ENCODE data around the gene RPS3A.

GRCh38 chr4:151153585-151153984, 54.2 kb downstream of the RPS3A start:
- TF ChIP-seq CTCF (IDR thresholded peaks at IDR 0.05; ENCODE audit: insufficient read depth, low read length, poor library complexity, severe bottlenecking) (no peak), EZH2phosphoT487 (conservative IDR thresholded peaks at IDR 0.05; ENCODE audit: low read length) (no peak)
